ENCODE measurements around the gene D2HGDH. TPM values are rescaled to one million over a fixed set of nuclear protein-coding genes. Genes with fewer than 3 reads are reported as not detected.

Gene D2HGDH
- total and polyA plus RNA-seq, 10 of the 15 experiments (the other 5 are each of a cell fraction or from before 2014, with no cell fraction given): 0.52 to 32.1 (median 11.0) TPM

- TF ChIP-seq CBX3 (IDR thresholded peaks at IDR 0.05; ENCODE audit: borderline replicate concordance, low read depth) (no peak), BCLAF1 (IDR thresholded peaks at IDR 0.05) (0 out of 2 replicates have a peak, but pooled peaks have one; percentile 25), BCL11A (IDR thresholded peaks at IDR 0.05; ENCODE audit: low read depth, low read length) (no peak), ZNF207 (IDR thresholded peaks at IDR 0.05; ENCODE audit: borderline replicate concordance) (peak; percentile 82), CBX5 (IDR thresholded peaks at IDR 0.05; ENCODE audit: low read depth) (no peak), WRNIP1 (IDR thresholded peaks at IDR 0.05; ENCODE audit: borderline replicate concordance, low read depth, low read length) (no peak), TAF1 (IDR thresholded peaks at IDR 0.05; ENCODE audit: borderline replicate concordance, low read depth, low read length) (peak; percentile 61; the same call in 1 of the 2 replicates), ZBTB11 (CRISPR knock-in tag; IDR thresholded peaks at IDR 0.05) (peak; percentile 32), EP300 (IDR thresholded peaks at IDR 0.05; ENCODE audit: borderline replicate concordance in 1 of 2, control insufficient read depth in 1 of 2, low read depth in 2 of 2, low read length in 2 of 2) (no peak), HDAC6 (IDR thresholded peaks at IDR 0.05; ENCODE audit: unreplicated experiment) (no peak), SMARCA5 (IDR thresholded peaks at IDR 0.05) (peak; percentile 65; the same call in 1 of the 2 replicates), HSF1 (IDR thresholded peaks at IDR 0.05; ENCODE audit: low read depth, low read length) (no peak), ETV6 (conservative IDR thresholded peaks at IDR 0.05 in 1 of 2, IDR thresholded peaks at IDR 0.05 in 1 of 2; ENCODE audit: borderline replicate concordance in 1 of 2, low read depth in 1 of 2) (no peak), SUZ12 (IDR thresholded peaks at IDR 0.05; ENCODE audit: unreplicated experiment) (no peak), MYB (IDR thresholded peaks at IDR 0.05; ENCODE audit: borderline replicate concordance, low read depth, low read length) (no peak), CTCF (IDR thresholded peaks at IDR 0.05 in 2 of 3, conservative IDR thresholded peaks at IDR 0.05 in 1 of 3; ENCODE audit: control insufficient read depth in 2 of 3, extremely low read depth in 1 of 3, insufficient read depth in 1 of 3, low read depth in 3 of 3, low read length in 3 of 3) (no peak), SREBF1 (IDR thresholded peaks at IDR 0.05; ENCODE audit: low read length) (no peak)
These were observed 47.6 kb upstream of the D2HGDH start, which contains the start of gene DTYMK (continued) for GRCh38 chr2:241686650-241687425.
